ENCODE measurements around the gene STUB1.

GRCh38 chr16:708959-709358 lies 28.7 kb downstream of the STUB1 start:
- TF ChIP-seq, protein P1, sequence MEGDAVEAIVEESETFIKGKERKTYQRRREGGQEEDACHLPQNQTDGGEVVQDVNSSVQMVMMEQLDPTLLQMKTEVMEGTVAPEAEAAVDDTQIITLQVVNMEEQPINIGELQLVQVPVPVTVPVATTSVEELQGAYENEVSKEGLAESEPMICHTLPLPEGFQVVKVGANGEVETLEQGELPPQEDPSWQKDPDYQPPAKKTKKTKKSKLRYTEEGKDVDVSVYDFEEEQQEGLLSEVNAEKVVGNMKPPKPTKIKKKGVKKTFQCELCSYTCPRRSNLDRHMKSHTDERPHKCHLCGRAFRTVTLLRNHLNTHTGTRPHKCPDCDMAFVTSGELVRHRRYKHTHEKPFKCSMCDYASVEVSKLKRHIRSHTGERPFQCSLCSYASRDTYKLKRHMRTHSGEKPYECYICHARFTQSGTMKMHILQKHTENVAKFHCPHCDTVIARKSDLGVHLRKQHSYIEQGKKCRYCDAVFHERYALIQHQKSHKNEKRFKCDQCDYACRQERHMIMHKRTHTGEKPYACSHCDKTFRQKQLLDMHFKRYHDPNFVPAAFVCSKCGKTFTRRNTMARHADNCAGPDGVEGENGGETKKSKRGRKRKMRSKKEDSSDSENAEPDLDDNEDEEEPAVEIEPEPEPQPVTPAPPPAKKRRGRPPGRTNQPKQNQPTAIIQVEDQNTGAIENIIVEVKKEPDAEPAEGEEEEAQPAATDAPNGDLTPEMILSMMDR (IDR thresholded peaks at IDR 0.05; ENCODE audit: low read length), result no peak
- no peak for TF ChIP-seq EZH2 (IDR thresholded peaks at IDR 0.05; ENCODE audit: borderline replicate concordance, low read length)

All from OCI-LY1 (cell line).